ENCODE results near the gene ANKRD13D. TPM values are rescaled to one million over a fixed set of nuclear protein-coding genes. Genes with fewer than 3 reads are reported as not detected.

ANKRD13D gene
- total RNA-seq, 1 experiment from 2014 or later = 31.3 TPM

Other genes starting within 250 kb of the ANKRD13D start
- 0.57 and 1.0 TPM in 2 replicates for gene RHOD, start 232.5 kb upstream of the ANKRD13D start, total RNA-seq (2014; rRNA removed)
- 24.1 and 26.3 TPM in 2 replicates for gene KDM2A, start 170.0 kb upstream of the ANKRD13D start, total RNA-seq (2014; rRNA removed)
- gene GRK2, start 22.8 kb upstream of the ANKRD13D start, total RNA-seq (2014; rRNA removed) = 62.6 and 69.3 TPM in 2 replicates
- 10.8 and 19.0 TPM in 2 replicates for gene SSH3, start 14.2 kb downstream of the ANKRD13D start, total RNA-seq (2014; rRNA removed)
- 114 and 138 TPM in 2 replicates for gene POLD4, start 64.2 kb downstream of the ANKRD13D start, total RNA-seq (2014; rRNA removed)
- 16.1 and 19.8 TPM in 2 replicates for gene CLCF1, start 84.3 kb downstream of the ANKRD13D start, total RNA-seq (2014; rRNA removed)
- 6.7 and 12.3 TPM in 2 replicates for gene RAD9A, start 102.7 kb downstream of the ANKRD13D start, total RNA-seq (2014; rRNA removed)
- gene PPP1CA, start 112.6 kb downstream of the ANKRD13D start, total RNA-seq (2014; rRNA removed) = 239 and 247 TPM in 2 replicates
- gene TBC1D10C, start 114.8 kb downstream of the ANKRD13D start, total RNA-seq (2014; rRNA removed) = not detected in 2 replicates
- 0.32 and 0.40 TPM in 2 replicates for gene CARNS1, start 126.4 kb downstream of the ANKRD13D start, total RNA-seq (2014; rRNA removed)
- gene RPS6KB2, start 139.2 kb downstream of the ANKRD13D start, total RNA-seq (2014; rRNA removed) = 56.1 and 83.8 TPM in 2 replicates
- 0.38 and 0.75 TPM in 2 replicates for gene PTPRCAP, start 148.4 kb downstream of the ANKRD13D start, total RNA-seq (2014; rRNA removed)
- gene CORO1B, start 154.2 kb downstream of the ANKRD13D start, total RNA-seq (2014; rRNA removed) = 85.9 and 105 TPM in 2 replicates
- not detected in 2 replicates for gene GPR152, start 163.4 kb downstream of the ANKRD13D start, total RNA-seq (2014; rRNA removed)
- 1.2 and 3.1 TPM in 2 replicates for gene CABP4, start 166.1 kb downstream of the ANKRD13D start, total RNA-seq (2014; rRNA removed)
- 45.6 and 47.5 TPM in 2 replicates for gene TMEM134, start 179.9 kb downstream of the ANKRD13D start, total RNA-seq (2014; rRNA removed)
- gene AIP, start 193.7 kb downstream of the ANKRD13D start, total RNA-seq (2014; rRNA removed) = 73.5 and 78.2 TPM in 2 replicates
- gene PITPNM1, start 216.1 kb downstream of the ANKRD13D start, total RNA-seq (2014; rRNA removed) = 34.5 and 41.2 TPM in 2 replicates
- 31.9 and 34.0 TPM in 2 replicates for gene CDK2AP2, start 218.9 kb downstream of the ANKRD13D start, total RNA-seq (2014; rRNA removed)
- gene CABP2, start 234.1 kb downstream of the ANKRD13D start, total RNA-seq (2014; rRNA removed) = not detected in 2 replicates

Data from LHCN-M2 (cell line).